Stomach (tissue), 4 donors: ENCODE data around the gene ATF7.

Source experiments
- EP300 ChIP-seq: sonication (generic); formaldehyde crosslinking; IDR thresholded peaks from one replicate; pipeline ENCODE4 v1.6.1; 2017; ENCODE audit warnings: antibody characterized with exemption
- POLR2A ChIP-seq, 4 donors: fragments of 450-650 bp; IDR thresholded peaks; one replicate each; pipeline ENCODE4 v1.6.1; 2016; ENCODE audit warnings: antibody characterized with exemption in 4 of 4, control low read depth in 2 of 4, mild to moderate bottlenecking in 1 of 4, moderate library complexity in 1 of 4
- POLR2AphosphoS5 ChIP-seq, 3 donors: sonication (generic); formaldehyde crosslinking; IDR thresholded peaks; one replicate each; pipeline ENCODE4 v1.6.1; 2016; ENCODE audit warnings: antibody characterized with exemption in 3 of 3
- TF ChIP-seq, protein P1 (sequence below), 7 experiments: fragments of 450-650 bp in 4 of 7; fragments of 200-600 bp in 3 of 7; sonication (generic) in 3 of 7; IDR thresholded peaks; one replicate each; pipeline ENCODE4 v1.5.1; 2016 to 2019; ENCODE audit warnings: antibody characterized with exemption in 7 of 7, control low read depth in 2 of 7, mild to moderate bottlenecking in 1 of 7

DNA sequence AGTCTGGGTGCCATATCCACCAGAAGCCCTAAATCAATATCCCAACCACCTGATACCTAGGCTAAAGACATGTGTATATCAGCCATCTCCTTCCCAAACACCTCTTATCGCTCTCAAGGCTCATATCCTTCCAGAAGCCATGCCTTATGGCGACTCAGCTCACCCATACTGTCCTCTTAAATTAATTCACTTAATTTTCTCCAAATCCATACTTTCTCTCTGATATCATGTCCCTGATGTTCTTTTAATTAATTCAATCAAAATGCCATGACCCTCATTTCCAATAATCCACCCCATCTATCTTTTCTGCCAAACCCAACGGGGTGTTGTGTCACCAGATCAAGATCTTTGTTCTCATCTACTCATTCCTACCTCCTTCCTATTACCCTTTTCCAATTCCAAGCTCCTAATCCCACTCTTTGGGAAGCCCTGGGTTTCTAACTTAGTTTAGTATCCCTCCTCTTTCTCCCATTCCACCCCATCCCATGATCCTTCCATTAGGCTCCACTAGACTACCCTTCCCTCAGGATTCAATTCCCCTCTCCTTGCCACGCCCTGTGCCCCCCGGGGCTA lies 723 bp downstream of the ATF7 start:
- TF ChIP-seq POLR2A (IDR thresholded peaks at IDR 0.05) (no peak), POLR2AphosphoS5 (IDR thresholded peaks at IDR 0.05) (no peak), EP300 (no peak)
- TF ChIP-seq, protein P1, sequence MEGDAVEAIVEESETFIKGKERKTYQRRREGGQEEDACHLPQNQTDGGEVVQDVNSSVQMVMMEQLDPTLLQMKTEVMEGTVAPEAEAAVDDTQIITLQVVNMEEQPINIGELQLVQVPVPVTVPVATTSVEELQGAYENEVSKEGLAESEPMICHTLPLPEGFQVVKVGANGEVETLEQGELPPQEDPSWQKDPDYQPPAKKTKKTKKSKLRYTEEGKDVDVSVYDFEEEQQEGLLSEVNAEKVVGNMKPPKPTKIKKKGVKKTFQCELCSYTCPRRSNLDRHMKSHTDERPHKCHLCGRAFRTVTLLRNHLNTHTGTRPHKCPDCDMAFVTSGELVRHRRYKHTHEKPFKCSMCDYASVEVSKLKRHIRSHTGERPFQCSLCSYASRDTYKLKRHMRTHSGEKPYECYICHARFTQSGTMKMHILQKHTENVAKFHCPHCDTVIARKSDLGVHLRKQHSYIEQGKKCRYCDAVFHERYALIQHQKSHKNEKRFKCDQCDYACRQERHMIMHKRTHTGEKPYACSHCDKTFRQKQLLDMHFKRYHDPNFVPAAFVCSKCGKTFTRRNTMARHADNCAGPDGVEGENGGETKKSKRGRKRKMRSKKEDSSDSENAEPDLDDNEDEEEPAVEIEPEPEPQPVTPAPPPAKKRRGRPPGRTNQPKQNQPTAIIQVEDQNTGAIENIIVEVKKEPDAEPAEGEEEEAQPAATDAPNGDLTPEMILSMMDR (IDR thresholded peaks at IDR 0.05): no peak
